Activated naive CD4-positive, alpha-beta T cell treated with Interleukin-2 at 50 U/mL for 16 hours (primary cell): ENCODE measurements around the gene MYOZ1.
A peak's percentile ranks its signal among the peaks of the same experiment; 100 is the strongest.
"Not testable (repeated sequence)": the region's sequence is repeated elsewhere in the genome, so short reads cannot be mapped to it uniquely, and the experiment has no call there.

Experiments
- DNase-seq: peaks from one replicate; pipeline ENCODE4 v3.0.0-alpha.2; 2020

The MYOZ1 gene

GRCh38 chr10:73647211-73647874 lies 6.1 kb upstream of the MYOZ1 start:
- peak; percentile 16 for DNase-seq

GRCh38 chr10:73646598-73647041 lies 5.3 kb upstream of the MYOZ1 start:
- DNase-seq, result no peak

- no peak for DNase-seq
Measured at GRCh38 chr10:73645251-73645650, 4.0 kb upstream of the MYOZ1 start.

GRCh38 chr10:73644767-73645166 lies 3.5 kb upstream of the MYOZ1 start:
- no peak for DNase-seq

GRCh38 chr10:73644015-73644743 lies 2.9 kb upstream of the MYOZ1 start:
- DNase-seq, result peak; percentile 46

- no peak for DNase-seq
Measured at GRCh38 chr10:73643362-73643761, 2.1 kb upstream of the MYOZ1 start.

GRCh38 chr10:73639286-73639685 lies 2.0 kb downstream of the MYOZ1 start:
- no peak for DNase-seq

GRCh38 chr10:73635781-73636180 lies 5.5 kb downstream of the MYOZ1 start:
- no peak for DNase-seq

GRCh38 chr10:73634421-73634820 lies 6.9 kb downstream of the MYOZ1 start:
- no peak for DNase-seq

- no peak for DNase-seq
Measured at GRCh38 chr10:73629165-73629564, 12.1 kb downstream of the MYOZ1 start.

GRCh38 chr10:73628405-73628804 lies 12.9 kb downstream of the MYOZ1 start:
- no peak for DNase-seq

- DNase-seq, result no peak
Measured at GRCh38 chr10:73627300-73627699, 14.0 kb downstream of the MYOZ1 start.

- DNase-seq, result peak; percentile 92
Measured at GRCh38 chr10:73625884-73626752, 15.2 kb downstream of the MYOZ1 start.

GRCh38 chr10:73625004-73625883 lies 16.0 kb downstream of the MYOZ1 start:
- no peak for DNase-seq

- DNase-seq, result no peak
Measured at GRCh38 chr10:73623056-73623455, 18.2 kb downstream of the MYOZ1 start.

- not testable (repeated sequence) for DNase-seq
Measured at GRCh38 chr10:73620974-73621373, 20.3 kb downstream of the MYOZ1 start.

GRCh38 chr10:73617143-73617542 lies 24.1 kb downstream of the MYOZ1 start:
- not testable (repeated sequence) for DNase-seq

- DNase-seq, result no peak
Measured at GRCh38 chr10:73614720-73615119, 26.6 kb downstream of the MYOZ1 start.

- DNase-seq, result no peak
Measured at GRCh38 chr10:73609116-73609515, 32.2 kb downstream of the MYOZ1 start.

- no peak for DNase-seq
Measured at GRCh38 chr10:73601486-73601921, 39.8 kb downstream of the MYOZ1 start.

GRCh38 chr10:73597346-73597745 lies 43.9 kb downstream of the MYOZ1 start:
- DNase-seq, result no peak

GRCh38 chr10:73593812-73594211 lies 47.5 kb downstream of the MYOZ1 start:
- no peak for DNase-seq
